Esophagus squamous epithelium (tissue), 5 donors: Measurements from ENCODE around the gene COG2. TPM values are rescaled to one million over a fixed set of nuclear protein-coding genes. Genes with fewer than 3 reads are reported as not detected.
"Not testable (repeated sequence)": the region's sequence is repeated elsewhere in the genome, so short reads cannot be mapped to it uniquely, and the experiment has no call there.

Source experiments
- DNase-seq: peaks from one replicate; lab custom pipeline; 2025; lab: John Stamatoyannopoulos, UW
- H3K27ac ChIP-seq, 4 donors: fragments of 200-600 bp; sonication (generic); one replicate each; pipeline ENCODE4 v1.5.1; 2016 to 2019; ENCODE audit warnings: mild to moderate bottlenecking in 1 of 4
- H3K27me3 ChIP-seq, 4 donors: fragments of 200-600 bp; sonication (generic); 1 replicate in 3 of 4; 2 replicates in 1 of 4; pipeline versions ENCODE4 v1.5.1 to v1.6.0; 2017 to 2021; ENCODE audit warnings: antibody characterized with exemption in 1 of 4
- H3K36me3 ChIP-seq, 3 donors: fragments of 200-600 bp; sonication (generic); one replicate each; pipeline ENCODE4 v1.5.1; 2016 to 2019
- H3K4me1 ChIP-seq, 3 donors: fragments of 200-600 bp; sonication (generic); one replicate each; pipeline ENCODE4 v1.5.1; 2017 to 2019
- H3K4me3 ChIP-seq, 4 donors: fragments of 200-600 bp; sonication (generic); 1 replicate in 3 of 4; 2 replicates in 1 of 4; pipeline ENCODE4 v1.5.1; 2016 to 2019; ENCODE audit warnings: mild to moderate bottlenecking in 2 of 4, moderate library complexity in 1 of 4
- H3K9me3 ChIP-seq, 3 donors: fragments of 200-600 bp; sonication (generic); one replicate each; pipeline ENCODE4 v1.5.1; 2016 to 2019
- POLR2A ChIP-seq, 4 donors: fragments of 450-650 bp; IDR thresholded peaks; one replicate each; pipeline ENCODE4 v1.6.1; 2017; ENCODE audit warnings: antibody characterized with exemption in 4 of 4, mild to moderate bottlenecking in 4 of 4, moderate library complexity in 3 of 4
- WGBS, 2 donors: methylation state at CpG; one replicate each; pipeline ENCODE4 v1.1.5; 2018; 5-methylcytosine and 5-hydroxymethylcytosine counted together
- intact Hi-C: fragments of 100-400 bp; cut with DNase I; formaldehyde crosslinking; loops from one replicate; pipeline ENCODE4 v1.15.0; 2022
- total RNA-seq, 4 donors: library from RNA; depleted of rRNA; stranded (reverse); fragments of >200 nt; gene quantifications; one replicate each; pipeline ENCODE4 v1.1.0, GENCODE V29; 2016
- TF ChIP-seq, protein P1 (sequence below), 6 experiments: fragments of 450-650 bp in 4 of 6; fragments of 200-600 bp in 2 of 6; sonication (generic) in 2 of 6; IDR thresholded peaks; one replicate each; pipeline ENCODE4 v1.5.1; 2016 to 2019; ENCODE audit warnings: antibody characterized with exemption in 6 of 6, mild to moderate bottlenecking in 4 of 6, moderate library complexity in 4 of 6
- donor health status: DM: yes; HTN: yes; CAD: no.

The COG2 gene
- total RNA-seq, 4 donors from 2014 or later: 12.7 to 27.7 (median 18.5) TPM

GRCh38 chr1:230713915-230714764 is 71.9 kb downstream of the COG2 start, which contains the start of gene AGT:
AGT (minus strand) TSS chr1:230714122; CDS start chr1:230710823, 3,299 bp downstream.
- no peak for DNase-seq
- no peaks in the 10 kb centered on the region for H3K9me3 ChIP-seq
- intact Hi-C loops: no loop called here
- H3K36me3 ChIP-seq: no peaks in the 10 kb centered on the region
- WGBS, 2 donors: 39 to 54% methylated on average over 10 to 16 of the region's 24 CpGs
- TF ChIP-seq POLR2A (IDR thresholded peaks at IDR 0.05): no peak
- TF ChIP-seq, protein P1, sequence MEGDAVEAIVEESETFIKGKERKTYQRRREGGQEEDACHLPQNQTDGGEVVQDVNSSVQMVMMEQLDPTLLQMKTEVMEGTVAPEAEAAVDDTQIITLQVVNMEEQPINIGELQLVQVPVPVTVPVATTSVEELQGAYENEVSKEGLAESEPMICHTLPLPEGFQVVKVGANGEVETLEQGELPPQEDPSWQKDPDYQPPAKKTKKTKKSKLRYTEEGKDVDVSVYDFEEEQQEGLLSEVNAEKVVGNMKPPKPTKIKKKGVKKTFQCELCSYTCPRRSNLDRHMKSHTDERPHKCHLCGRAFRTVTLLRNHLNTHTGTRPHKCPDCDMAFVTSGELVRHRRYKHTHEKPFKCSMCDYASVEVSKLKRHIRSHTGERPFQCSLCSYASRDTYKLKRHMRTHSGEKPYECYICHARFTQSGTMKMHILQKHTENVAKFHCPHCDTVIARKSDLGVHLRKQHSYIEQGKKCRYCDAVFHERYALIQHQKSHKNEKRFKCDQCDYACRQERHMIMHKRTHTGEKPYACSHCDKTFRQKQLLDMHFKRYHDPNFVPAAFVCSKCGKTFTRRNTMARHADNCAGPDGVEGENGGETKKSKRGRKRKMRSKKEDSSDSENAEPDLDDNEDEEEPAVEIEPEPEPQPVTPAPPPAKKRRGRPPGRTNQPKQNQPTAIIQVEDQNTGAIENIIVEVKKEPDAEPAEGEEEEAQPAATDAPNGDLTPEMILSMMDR (IDR thresholded peaks at IDR 0.05): no peak
- peak within 1 kb of the TSS in 2 of 4 donors; percentile 11 to 41 for H3K4me3 ChIP-seq
- peaks cover 0 to 13% (median 3%) of the 10 kb centered on the region in 3 donors for H3K4me1 ChIP-seq
- peaks cover 0 to 4% (median 0%) of the 10 kb centered on the region in 4 donors for H3K27me3 ChIP-seq
- peak within 1 kb of the TSS in 2 of 4 donors; percentile 34 to 39 for H3K27ac ChIP-seq

DNA sequence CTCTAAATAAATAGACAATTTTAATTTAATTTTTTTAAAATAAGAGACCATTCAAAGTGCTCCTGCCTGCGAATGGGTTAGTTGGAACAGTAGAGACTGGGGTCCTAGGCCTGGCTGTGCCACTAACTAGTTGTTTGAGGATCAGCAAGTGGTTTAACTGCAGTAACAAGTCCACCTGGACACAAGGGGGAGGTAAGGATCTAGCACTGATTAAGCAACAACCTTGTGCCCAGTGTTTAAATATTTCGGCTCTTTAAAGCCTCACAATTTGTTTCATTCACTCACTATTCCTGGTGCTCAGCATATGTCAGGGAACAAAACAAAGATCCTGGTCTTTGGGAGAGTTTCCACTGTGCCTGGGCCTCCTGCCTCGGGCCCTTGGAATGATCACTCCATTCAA is 73.2 kb downstream of the COG2 start:
- peaks cover 0 to 13% (median 3%) of the 10 kb centered on the region in 3 donors for H3K4me1 ChIP-seq
- H3K4me3 ChIP-seq: no peak overlapping the region
- DNase-seq: no peak
- no peak overlapping the region for H3K27ac ChIP-seq
- peaks cover 0 to 4% (median 0%) of the 10 kb centered on the region in 4 donors for H3K27me3 ChIP-seq
- no peaks in the 10 kb centered on the region for H3K9me3 ChIP-seq
- WGBS, 2 donors: 60 to 82% methylated on average over 3 of the region's 3 CpGs
- H3K36me3 ChIP-seq: no peaks in the 10 kb centered on the region
- TF ChIP-seq POLR2A (IDR thresholded peaks at IDR 0.05): no peak
- TF ChIP-seq, protein P1 (IDR thresholded peaks at IDR 0.05): no peak
- intact Hi-C loops: no loop called here

GRCh38 chr1:230716453-230716852 is 74.2 kb downstream of the COG2 start:
- DNase-seq, H3K27me3 ChIP-seq, intact Hi-C loops, H3K4me3 ChIP-seq, H3K27ac ChIP-seq, H3K9me3 ChIP-seq, H3K36me3 ChIP-seq: not testable (repeated sequence)
- 40 to 69% methylated on average over 1 to 3 of the region's 3 CpGs for WGBS, 2 donors
- H3K4me1 ChIP-seq: peaks cover 0 to 13% (median 3%) of the 10 kb centered on the region in 3 donors

GRCh38 chr1:230717251-230717650 is 75.0 kb downstream of the COG2 start:
- H3K9me3 ChIP-seq: peaks cover 0 to 5% (median 3%) of the 10 kb centered on the region in 3 donors
- 50 to 67% methylated on average over 1 of the region's 1 CpG for WGBS, 2 donors
- H3K36me3 ChIP-seq: no peaks in the 10 kb centered on the region
- no peak overlapping the region for H3K27ac ChIP-seq
- peaks cover 0 to 13% (median 3%) of the 10 kb centered on the region in 3 donors for H3K4me1 ChIP-seq
- TF ChIP-seq, protein P1 (IDR thresholded peaks at IDR 0.05): no peak
- no peak for TF ChIP-seq POLR2A (IDR thresholded peaks at IDR 0.05)
- no peak for DNase-seq
- H3K4me3 ChIP-seq: no peak overlapping the region
- intact Hi-C loops: no loop called here
- H3K27me3 ChIP-seq: peaks cover 0 to 4% (median 0%) of the 10 kb centered on the region in 4 donors

DNA sequence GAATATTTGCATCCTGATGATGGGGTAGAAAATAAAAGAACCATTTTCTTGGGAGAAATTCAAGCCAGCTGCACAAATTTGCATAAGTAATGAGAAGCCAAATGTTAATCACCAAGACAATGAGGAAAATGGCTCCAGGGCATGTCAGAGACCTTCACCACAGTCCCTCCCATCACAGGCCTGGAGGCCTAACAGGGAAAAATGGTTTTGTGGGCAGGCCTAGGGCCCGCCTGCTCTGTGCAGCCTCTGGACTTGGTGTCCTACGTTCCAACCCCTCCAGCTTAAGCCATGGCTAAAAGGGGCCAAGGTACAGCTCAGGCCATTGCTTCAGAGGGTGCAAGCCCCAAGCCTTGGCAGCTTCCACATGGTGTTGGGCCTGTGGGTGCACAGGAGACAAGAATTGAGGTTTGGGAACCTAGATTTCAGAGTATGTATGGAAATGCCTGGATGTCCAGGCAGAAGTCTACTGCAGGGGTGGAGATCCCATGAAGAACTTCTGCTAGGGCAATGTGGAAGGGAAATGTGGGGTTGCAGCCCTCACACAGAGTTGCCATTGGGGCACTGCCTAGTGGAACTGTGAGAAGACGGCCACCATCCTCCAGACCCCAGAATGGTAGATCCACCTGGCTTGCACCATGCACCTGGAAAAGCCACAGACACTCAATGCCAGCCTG is 79.7 kb downstream of the COG2 start:
- DNase-seq, H3K27me3 ChIP-seq, H3K36me3 ChIP-seq, H3K27ac ChIP-seq, intact Hi-C loops, H3K9me3 ChIP-seq, H3K4me3 ChIP-seq, H3K4me1 ChIP-seq: not testable (repeated sequence)
- 80 to 89% methylated on average over 1 to 2 of the region's 3 CpGs for WGBS, 2 donors
